HG02938 (cell line): ENCODE measurements around the gene PDZRN3.

Source experiments
- ATAC-seq: cut with Tn5 transposase; IDR thresholded peaks from one replicate; pipeline ENCODE4 v1.9.1; 2021; ENCODE audit warnings: mild to moderate bottlenecking, moderate library complexity; ENCODE audit not compliant: unreplicated experiment

Gene PDZRN3

DNA sequence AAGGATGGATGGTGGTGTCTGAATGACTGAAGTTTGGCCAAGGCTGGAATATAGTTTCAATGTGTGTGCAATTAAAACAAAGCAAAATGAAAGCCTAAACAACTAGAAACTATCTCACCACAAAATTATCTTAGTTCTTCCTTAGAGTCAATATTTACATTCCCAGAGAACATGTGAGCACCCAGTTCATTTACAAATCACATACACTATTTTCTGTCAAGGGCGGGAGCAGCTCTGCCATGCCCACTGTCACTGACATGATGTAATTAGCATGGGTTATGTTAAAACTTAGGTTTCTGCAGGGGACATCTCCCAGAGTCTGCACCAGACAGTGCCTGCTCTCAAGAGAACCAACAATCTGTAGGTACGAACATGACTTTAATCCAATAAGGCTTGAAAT lies 65.0 kb downstream of the PDZRN3 start:
- no peak for ATAC-seq

DNA sequence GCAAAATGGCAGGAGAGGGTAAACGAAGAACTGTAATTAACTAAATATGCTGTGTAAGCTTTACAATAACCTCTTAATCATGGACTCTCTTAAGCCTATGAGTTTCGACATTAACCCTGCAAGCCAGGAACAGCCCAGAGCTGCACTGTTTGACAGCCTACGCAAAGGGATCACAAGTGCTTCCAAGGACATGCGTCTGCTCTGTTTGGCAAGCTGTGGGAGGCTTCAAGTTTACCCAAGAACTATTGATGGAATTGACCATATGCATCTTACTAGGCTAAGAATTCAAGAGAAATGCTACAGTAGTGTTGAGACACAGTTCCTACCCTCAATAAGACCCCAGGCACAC lies 66.0 kb downstream of the PDZRN3 start:
- ATAC-seq = no peak

DNA sequence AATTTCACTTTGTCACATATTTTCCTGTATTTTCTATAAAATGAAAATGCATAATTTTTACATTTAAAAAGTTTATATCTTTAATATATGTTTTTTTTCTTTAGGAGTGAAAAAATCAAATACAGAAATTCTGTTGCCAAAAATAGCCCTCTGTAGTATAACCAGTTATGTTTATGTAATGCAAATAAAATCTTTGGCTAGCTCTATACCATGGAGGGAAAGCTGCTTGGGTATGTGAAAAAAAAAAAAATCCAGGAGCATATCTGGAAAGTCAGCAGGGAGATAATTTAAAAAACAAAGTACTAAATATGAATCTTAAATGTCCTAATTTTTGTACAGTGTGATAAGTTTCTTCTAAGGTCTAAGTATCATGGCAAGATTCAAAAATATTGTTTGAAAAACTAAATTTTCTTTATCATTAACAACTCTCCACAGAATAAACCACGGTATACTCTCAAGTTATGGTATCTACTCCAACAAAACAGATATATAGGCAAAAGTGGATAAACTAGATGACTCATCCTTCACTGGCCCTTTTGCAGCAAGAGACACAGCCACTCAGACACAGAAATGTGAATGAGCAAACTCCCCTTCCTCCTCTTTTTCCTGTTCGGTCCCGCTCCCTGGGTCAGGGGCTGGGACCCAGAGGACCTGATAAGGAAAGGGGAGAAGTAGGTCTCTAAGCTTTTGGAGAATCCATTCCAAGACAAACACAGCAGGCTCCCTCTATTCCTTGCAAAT lies 66.6 kb downstream of the PDZRN3 start:
- ATAC-seq = no peak

DNA sequence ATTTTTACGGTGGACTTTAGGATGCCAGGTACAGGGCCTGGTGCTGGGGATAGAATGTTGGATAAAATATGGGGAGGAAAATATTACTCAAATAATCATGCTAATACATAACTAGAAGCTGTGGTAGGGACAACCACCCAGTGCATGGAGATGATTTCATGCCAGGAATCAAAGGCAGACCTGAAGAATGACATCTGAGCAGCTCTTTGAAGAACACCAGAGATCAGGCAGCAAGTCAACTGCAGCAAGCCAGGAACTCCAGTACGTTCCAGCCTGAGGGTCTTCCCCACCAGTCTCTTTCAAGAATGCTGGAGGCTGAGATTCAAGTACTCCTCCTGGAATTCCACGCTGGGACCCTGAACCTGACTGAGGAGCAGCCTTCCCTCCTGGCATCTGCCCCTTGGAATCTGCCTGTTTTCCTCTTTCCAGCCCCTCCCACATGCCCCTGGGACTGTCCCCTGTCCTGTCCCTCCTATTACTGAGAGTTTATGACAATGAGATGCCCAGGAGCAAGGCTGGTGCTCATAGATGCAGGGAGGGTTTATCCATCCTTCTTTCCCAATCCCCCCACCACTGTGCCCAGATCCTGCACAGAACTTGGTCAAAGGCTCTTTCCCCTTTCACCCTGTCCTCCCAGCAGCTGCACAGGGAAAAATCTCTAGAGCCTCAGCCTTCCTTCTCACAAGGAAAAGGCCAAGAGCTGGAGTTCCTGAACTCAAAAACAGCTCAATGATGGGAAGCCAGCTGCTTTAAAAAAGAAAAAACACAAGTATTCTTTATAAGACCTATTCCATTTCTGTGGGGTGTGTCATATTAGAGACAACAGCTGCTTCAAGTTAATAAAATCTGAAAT lies 68.0 kb downstream of the PDZRN3 start:
- ATAC-seq = no peak

DNA sequence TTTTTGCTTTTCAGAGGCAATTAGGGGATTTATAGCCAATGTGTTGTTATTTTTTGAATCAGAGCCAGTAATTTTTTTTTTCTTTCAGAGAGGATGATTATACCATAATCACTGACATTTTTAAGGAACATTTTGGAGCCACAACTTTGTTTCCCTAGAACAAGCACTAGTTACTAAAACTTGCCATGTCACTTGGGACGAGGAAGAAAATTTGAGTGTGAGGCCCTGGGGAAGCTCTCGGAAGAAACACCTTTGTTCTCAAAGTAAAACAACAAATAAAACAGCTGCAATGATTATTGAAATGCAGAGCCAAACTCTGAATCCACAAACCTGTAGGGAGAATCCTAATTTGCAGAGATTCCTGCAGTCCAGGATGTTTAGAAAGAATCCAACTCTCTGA lies 69.7 kb downstream of the PDZRN3 start:
- ATAC-seq = no peak

DNA sequence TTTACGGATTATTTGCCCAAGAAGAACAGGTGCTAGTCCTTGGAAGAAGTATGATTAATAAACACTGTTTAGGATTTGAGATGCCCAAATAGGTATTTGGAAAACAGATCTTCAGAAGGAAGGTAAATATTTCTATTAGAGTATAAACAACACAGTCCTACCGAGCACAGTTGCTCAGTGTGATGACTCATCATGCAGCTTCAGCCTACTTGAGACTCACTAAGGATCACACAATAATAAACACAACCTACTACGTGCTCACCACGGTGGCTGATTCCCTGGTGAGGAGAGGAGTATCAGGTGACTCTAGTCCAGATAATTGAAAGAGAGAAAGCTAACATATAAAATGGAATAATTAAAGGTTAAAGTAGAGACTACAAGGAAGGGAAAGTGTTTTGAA lies 72.0 kb downstream of the PDZRN3 start:
- ATAC-seq = no peak

DNA sequence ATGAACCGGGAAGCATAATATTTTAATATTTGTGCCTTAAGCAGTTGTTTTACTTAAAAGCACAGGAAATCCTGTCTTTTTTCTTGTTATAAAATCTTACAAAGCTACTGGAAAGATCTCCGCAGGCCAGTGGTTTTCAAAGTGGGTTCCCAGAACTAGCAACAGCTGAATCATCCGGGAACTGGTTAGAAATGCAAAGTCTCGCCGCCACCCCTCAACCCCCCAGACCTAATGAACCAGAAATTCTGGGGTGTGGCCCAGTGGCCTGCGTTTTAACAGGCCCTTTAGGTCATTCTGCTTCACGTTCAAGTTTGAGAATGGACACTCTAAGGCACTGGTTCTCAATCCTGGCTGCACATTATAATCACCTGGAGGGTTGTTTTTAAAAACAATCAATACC lies 74.7 kb downstream of the PDZRN3 start:
- no peak for ATAC-seq

DNA sequence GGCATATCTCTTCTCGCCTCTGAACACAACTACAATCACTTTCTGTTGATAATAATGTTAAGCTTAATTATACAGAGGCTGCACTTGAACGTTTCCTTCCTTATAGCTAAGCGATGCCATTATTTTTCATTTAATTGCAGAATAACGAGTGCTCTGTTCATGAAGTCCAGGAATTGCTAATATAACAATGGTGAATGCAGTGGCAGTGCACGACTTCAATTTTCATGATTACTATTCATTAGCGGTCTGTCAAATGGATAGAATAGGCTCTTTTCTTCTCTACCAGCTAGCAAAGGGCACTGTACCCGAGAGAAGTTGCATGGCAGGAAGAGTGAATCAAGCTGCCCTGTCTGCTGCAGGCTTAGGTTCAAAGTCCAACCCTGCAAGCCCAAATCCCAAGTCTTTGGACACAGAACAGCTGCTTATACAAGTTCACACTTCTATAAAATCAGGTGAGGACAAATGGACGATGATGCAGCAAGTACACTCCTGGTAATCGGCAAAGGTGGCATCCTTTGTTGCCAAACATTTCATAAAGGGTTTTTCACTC lies 75.6 kb downstream of the PDZRN3 start:
- ATAC-seq = no peak

DNA sequence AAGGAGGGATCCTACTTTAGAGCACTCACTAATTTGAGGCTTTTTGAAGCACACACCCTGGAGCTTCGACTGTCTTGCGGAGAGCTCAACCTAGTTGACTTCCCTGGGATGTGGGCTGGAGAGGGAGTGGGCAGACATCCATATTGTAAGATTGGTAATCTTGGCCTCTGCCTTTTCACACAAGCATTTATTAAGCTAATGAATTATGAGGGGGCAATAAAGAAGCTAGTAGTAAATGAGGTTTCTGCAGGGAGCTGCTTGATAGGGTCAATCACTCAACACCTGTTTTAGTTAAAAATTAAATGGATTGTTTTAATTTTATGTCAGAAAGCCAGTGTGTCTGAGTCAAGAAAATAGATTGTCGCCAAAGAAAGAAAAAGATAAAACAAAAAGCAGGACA lies 76.3 kb downstream of the PDZRN3 start:
- ATAC-seq = no peak

DNA sequence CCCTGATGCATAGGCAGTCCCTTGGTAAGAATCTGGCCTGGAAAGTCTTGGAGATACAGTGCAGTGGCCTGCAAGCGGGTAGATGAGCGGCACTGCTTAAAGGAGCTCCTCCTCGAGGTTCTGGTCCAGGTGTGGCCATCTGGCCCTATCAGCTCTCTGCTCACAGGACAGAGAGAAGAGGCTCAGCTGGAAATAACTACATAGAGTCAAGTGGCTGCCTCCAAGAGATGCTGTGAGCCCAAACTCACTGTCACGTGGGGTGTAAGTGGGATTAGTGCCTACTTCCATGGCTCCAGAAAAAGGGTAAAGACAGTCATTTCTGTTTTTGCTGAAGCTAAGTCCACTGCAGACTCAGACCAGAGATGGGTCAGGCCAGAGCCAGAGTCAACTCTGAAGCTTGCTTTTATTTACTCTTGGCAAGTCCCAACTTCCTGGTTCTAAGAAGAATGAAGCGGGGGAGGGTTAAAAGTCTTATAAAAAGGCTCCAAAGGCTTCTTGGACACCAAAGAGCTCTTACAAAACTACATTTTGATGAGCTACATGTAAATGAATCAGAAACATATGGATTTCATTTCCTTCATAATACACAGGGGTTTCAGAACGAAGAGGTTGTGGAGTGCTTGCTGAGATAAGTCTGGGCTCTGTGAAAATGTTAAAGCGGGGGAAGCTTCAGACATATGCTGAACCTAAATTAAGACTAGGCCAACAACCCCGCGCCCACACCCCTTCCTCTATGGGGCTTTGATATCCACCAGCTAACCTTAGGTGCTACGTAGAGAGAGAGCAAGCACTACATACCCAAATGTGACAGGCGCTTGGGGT lies 77.1 kb downstream of the PDZRN3 start:
- no peak for ATAC-seq

DNA sequence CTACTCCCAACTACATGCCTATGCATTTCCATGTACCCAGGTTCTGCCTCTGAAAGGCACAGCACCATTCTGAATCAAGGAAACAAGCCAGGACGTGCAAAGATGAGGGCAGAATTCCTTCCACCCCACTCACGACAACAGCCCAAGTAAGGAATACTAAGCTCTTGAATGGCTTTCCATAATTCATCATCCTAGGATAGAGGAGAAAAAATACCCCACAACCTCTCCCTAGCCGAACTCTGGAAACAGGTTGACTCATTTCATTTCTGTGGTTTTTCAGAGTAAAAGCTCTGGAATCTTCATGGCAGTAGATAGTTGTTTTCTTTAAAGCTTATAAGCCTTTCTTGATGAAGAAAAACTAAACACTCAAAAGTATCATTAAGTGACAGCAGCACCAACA lies 77.8 kb downstream of the PDZRN3 start:
- ATAC-seq = no peak

DNA sequence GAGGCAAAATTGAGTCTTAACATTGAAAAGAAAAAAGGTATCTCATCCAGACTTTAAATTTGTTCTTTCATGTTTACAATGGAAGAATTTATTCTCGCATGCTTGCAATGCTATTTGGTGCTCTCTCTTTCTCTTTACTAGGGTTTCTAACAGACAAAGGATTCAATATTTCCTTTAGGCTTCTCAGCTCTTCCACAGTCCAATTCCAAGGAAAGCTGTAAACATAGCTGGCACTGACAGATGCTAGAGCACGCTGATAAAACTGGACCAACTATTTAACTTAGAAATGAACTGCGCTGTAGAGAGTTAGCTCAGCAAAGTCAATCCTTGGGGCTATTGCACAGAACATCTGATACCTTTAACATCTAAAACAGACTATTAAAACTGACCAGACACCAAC lies 81.3 kb downstream of the PDZRN3 start:
- no peak for ATAC-seq

DNA sequence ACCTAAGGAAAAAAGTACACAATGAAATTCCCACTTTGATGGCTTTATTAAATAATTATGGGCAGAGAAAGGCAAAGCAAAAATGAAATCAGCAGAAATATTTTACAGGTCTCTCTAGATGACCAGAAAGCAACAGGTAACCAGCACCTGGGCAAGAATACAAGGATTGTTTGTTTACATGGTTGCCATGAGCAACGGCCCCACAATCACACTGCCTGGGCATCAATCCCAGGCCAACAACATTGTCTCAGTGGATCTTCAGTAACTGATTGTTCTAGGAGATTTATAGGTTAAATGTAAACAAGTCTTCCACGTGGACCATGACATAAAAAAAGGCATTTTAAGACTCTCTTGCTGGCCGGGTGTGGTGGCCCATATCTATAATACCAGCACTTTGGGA lies 82.6 kb downstream of the PDZRN3 start:
- ATAC-seq = no peak

DNA sequence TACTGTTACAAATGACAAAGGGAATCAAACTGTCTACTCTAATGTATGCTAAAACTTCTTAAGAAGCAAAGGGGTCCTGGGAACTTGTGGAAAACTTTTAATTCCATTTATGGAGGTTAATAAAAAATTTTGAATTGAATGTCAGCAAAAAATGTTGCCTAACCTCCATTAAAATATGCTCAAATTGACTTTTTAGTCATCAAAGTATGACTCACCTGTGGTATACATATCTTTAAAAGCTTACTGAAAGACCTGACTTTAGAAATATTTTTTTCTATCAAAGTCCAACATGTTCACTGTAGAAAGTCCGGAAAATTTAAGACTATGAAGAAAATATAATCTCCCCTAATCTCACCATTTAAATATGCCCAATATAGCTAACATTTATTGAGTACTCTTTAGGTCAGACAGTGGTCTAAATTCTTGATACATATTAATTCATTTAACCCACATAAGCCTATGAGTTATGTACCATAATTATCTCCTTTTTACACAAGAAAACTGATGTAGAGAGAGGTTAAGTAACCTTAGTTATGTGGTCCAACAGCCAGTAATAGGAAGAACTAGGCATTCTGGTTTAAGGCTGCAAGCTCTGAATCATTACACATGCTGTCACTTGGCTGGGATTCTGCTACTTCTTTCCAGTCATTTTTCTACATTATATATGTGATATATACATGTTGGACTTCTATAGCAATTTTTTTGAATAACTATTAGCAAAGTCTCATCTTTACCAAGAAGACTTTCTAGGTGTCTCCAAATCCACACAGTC lies 83.6 kb downstream of the PDZRN3 start:
- no peak for ATAC-seq

DNA sequence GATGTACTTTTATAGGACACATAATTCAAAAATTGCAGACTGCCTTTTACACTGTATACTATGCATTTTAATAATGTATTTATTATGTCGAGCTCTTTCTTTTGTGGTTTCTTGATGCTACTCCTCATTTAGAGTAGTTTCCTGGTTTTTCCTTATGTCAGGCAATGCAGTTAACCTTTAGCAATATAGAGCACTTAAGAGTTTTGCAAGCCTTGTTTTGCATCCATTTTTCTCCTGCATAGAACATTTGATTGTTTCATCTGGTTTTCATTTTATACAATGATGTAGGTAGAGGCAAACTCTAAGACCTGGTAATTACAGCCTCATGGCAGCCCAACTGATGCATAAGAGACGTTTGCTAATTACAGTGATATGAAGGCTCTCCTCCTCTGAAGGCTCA lies 86.3 kb downstream of the PDZRN3 start:
- no peak for ATAC-seq

DNA sequence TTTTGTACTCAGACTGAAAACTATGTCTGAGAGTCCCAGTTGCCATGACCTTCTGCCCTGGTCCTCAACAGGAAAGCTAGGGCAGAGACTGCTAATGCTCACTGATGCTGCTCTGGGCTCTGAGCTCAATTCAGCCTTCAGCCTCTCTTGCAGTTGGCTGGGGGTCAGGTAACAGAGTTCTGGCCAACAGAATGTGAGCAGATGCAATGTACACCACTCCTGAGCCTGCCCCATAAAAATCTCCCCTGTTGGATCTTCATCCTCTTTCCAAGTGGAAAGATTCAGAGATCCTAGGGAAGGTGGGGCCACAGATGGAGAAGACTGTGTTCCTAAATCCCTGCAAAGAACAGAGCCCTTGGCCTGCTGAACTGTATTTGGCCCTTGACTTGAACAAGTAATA lies 87.8 kb downstream of the PDZRN3 start:
- ATAC-seq = no peak

DNA sequence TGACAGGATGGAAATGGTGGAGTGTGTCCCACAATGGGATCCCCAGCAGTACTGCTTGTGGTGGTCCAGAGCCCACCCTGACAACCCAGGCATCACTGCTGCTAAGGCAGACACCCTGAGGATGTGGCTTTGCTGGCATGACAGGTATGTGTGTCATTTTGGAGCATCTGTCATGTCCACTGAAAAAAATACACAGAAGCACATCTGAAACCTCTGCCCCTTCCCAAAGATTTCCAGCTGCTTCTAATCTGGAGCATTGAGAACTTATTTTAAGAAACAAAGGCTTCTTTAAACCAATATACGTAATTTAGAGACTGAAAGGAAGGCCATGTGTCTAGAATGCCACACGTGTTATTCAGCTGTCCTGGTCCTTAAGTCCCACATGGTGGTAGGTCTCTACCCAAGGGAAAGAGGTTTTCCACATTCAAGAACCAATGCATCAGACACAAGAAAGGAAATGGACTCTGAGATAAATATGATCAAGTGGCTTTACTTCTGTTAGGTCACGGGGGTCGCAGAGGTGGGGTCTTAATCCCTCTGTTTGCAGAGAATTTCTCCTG lies 88.3 kb downstream of the PDZRN3 start:
- ATAC-seq = no peak

DNA sequence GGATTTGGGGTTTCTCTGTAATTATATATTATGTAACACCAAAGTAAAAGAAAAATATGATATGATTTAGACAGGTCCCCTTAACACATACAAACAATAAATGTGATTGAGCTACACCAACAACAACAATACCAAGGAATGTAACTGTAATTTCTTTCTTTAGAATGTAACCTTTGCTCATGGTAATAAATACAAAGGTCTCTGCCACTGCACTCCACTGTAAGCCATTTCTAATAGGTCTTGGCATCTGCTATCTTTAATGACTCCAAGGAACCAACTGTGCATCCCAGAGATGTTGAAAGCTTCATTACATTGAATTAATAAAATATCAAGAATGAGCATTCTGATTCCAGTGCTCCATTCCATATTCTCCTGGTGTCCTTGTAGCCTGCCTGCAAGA lies 88.8 kb downstream of the PDZRN3 start:
- ATAC-seq = no peak

DNA sequence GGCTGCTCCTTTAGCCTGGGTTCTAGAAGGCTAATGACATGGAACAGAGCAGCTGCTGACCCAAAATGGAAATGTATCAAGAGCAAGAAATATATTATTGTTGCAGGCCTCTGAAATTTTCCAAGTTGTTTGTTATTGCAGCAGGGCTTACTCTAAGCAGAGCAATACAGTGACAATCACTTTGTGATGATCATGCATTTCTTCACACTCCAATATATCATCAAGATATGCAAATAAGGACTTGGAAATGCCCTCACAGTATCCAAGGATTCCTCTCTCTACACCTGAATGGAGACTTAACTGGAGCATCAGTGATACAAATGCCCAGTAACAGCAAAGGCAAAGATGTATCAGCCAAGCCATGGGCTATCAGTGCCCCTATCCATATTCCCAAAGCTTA lies 89.6 kb downstream of the PDZRN3 start:
- no peak for ATAC-seq

DNA sequence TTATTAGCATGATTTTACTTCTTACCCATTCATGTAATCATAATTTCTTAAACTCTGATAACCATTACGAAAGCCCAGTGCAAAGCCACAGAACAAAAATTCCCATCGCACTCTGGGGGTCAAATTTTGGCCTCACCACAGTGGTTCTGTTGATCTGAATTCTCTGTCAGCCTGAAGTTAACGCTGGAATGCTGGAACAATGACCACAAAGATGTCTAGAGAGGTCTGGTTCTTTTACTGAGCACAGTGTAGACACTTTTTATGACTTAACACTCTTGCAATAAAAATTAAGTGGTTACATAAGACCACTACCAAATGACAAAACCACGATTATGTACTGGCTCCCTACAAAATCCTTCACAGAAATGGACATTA lies 94.7 kb downstream of the PDZRN3 start:
- no peak for ATAC-seq
